GM10266 (cell line): Measurements from ENCODE around the gene PHLPP2.

ENCODE experiments used
- DNase-seq: peaks from one replicate; pipeline ENCODE4 v3.0.0; 2012; ENCODE audit errors: extremely low spot score
- TF ChIP-seq, protein P1 (sequence below): IDR thresholded peaks from 2 replicates; pipeline ENCODE4 v1.5.1; 2012; ENCODE audit warnings: mild to moderate bottlenecking, low read depth; ENCODE audit not compliant: control insufficient read depth, insufficient read depth; ENCODE audit errors: missing control alignments

PHLPP2 gene

DNA sequence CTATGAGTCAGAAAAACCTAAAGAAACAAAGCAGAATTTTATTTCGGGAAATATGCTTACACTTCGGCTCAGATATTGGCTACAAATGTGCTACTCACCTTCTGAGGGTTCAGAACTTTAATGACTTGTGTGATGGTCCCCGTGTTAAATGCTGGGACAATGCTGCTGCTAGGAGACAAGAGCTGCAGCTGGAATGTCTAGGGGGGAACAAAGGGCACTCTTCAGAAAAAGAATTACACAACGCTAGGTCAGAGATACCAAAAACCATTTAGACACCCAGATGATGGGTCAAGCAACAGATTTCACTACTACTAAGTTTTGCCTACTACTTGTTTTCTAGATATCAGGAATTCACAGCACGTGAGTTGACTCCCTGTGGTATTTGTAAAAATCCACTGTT lies 10.0 kb upstream of the PHLPP2 start:
- no peak for DNase-seq
- TF ChIP-seq, protein P1, sequence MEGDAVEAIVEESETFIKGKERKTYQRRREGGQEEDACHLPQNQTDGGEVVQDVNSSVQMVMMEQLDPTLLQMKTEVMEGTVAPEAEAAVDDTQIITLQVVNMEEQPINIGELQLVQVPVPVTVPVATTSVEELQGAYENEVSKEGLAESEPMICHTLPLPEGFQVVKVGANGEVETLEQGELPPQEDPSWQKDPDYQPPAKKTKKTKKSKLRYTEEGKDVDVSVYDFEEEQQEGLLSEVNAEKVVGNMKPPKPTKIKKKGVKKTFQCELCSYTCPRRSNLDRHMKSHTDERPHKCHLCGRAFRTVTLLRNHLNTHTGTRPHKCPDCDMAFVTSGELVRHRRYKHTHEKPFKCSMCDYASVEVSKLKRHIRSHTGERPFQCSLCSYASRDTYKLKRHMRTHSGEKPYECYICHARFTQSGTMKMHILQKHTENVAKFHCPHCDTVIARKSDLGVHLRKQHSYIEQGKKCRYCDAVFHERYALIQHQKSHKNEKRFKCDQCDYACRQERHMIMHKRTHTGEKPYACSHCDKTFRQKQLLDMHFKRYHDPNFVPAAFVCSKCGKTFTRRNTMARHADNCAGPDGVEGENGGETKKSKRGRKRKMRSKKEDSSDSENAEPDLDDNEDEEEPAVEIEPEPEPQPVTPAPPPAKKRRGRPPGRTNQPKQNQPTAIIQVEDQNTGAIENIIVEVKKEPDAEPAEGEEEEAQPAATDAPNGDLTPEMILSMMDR: no peak

DNA sequence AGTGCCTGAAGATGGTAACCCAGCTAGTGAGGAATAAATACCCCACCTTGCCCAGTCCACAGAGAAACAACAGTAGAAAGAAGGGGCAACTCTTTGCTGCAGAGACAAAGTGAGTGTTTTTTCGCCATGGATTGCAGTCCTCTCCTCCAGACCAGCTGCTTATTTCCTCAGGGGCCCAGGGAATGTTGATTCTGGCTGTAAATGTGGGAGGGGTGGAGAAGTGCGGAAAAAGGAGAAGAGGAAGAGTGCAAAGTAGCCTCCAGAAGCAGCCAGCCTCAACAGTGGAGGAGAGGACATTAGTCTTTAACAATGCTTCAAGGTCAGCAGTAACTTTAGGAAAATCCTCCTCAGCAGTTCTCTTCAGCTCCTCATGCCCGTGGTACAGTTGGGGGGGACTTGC lies 8.1 kb upstream of the PHLPP2 start:
- TF ChIP-seq, protein P1: no peak
- DNase-seq: no peak

DNA sequence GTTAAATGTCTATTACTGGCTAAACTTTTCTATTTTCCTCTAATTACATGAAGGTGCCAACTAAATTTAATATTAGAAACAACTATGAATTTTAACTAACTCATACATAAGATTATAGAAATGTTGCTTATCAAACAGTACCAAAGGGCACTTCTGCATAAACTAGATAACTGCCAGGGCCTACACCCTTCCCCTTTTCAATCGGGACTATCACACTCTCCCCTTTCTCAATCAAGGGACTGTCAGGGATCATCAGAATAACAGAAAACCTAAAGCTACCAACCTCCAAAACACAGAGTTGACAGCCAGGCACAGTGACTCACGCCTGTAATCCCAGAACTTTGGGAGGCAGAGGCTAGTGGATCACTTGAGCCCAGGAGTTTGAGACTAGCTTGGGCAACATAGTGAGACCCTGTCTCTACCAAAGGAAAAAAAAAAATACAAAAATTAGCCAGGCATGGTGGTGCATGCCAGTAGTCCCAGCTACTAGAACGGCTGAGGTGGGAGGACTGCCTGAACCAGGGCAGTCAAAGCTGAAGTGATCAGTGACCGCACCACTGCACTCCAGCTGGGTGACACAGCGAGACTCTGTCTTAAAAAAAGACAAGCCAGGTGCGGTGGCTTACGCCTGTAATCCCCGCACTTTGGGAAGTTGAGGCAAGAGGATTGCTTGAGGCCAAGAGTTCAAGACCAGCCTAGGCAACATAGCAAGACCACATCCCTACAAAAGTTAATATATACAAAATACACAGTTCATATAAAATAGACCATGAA lies 3.2 kb upstream of the PHLPP2 start:
- no peak for DNase-seq
- TF ChIP-seq, protein P1: no peak

GRCh38 chr16:71726476-71727315 lies 2.2 kb upstream of the PHLPP2 start:
- TF ChIP-seq, protein P1: no peak
- peak; percentile 29 for DNase-seq

GRCh38 chr16:71723537-71724319 lies 773 bp downstream of the PHLPP2 start:
- DNase-seq: peak; percentile 96

DNA sequence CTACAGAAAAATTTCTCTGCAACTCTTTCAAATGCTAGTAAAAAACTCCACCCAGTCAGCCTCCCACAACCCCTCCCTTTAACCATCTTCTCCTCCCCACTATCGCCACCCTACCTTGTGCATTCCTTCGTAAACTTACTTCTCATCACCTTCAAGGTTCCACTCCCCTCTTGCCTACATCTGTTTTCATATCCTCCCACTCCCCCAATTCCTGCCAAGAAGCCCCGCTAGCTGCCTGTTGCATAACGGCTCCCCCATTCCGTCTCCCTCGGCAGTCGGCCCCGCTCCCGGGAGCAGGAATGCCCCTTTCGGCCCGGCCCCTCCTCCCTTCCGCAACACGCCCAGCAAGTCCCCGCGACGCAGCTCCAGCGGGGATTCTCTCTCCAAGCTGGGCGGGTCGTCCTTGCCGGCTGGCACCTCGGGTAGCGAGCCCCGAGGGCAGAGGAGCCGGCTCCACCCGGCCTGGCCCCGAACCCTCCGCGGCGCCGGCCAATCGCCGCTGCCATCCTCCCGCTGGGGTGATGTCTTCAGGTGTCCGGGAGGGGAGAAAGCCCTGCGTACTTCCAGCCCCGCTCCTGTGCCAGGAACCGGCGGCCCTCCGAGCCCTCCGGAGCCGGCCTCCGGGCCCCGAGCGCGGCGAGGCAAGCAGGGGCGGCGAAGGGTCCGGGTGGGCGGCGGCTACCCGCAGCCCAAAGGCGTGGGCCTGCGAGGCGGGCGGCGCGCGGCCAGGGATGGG lies 1.5 kb downstream of the PHLPP2 start:
- peak; percentile 72 for DNase-seq
- TF ChIP-seq, protein P1: no peak

More at GRCh38 chr16:71723537-71724319, 773 bp downstream of the PHLPP2 start:
- TF ChIP-seq, protein P1: peak; percentile 2
